Progenitor cell of endocrine pancreas (in vitro differentiated cells): ENCODE results near the gene HUS1. TPM values are rescaled to one million over a fixed set of nuclear protein-coding genes. Genes with fewer than 3 reads are reported as not detected.
A peak's percentile ranks its signal among the peaks of the same experiment; 100 is the strongest.

Source experiments
- DNase-seq: peaks from one replicate; pipeline ENCODE4 v3.0.0; 2021; ENCODE audit warnings: low spot score; ENCODE audit not compliant: unreplicated experiment
- H3K27ac Mint-ChIP-seq: 2 replicates; pipeline ENCODE4 v1.8.0; 2021; ENCODE audit warnings: mild to moderate bottlenecking, moderate library complexity, mixed read lengths
- H3K27me3 Mint-ChIP-seq: 2 replicates; pipeline ENCODE4 v1.8.0; 2021; ENCODE audit warnings: mixed read lengths
- H3K36me3 Mint-ChIP-seq: 2 replicates; pipeline ENCODE4 v1.8.0; 2022; ENCODE audit warnings: mixed read lengths; ENCODE audit not compliant: insufficient read depth
- H3K4me1 Mint-ChIP-seq: 2 replicates; pipeline ENCODE4 v1.8.0; 2021; ENCODE audit warnings: low read depth, mixed read lengths
- H3K4me3 Mint-ChIP-seq: 2 replicates; pipeline ENCODE4 v1.8.0; 2021; ENCODE audit warnings: low read depth, mild to moderate bottlenecking, moderate library complexity, mixed read lengths
- H3K9me3 Mint-ChIP-seq: 2 replicates; pipeline ENCODE4 v1.8.0; 2021; ENCODE audit warnings: low read depth, mixed read lengths
- CTCF ChIP-seq: fragments of 200-600 bp; sonication (generic); IDR thresholded peaks from one replicate; pipeline ENCODE4 v1.5.0; 2021; ENCODE audit warnings: antibody characterized with exemption, mild to moderate bottlenecking; ENCODE audit not compliant: unreplicated experiment
- total RNA-seq: library from RNA; stranded (reverse); gene quantifications from 2 replicates; pipeline ENCODE4 v1.2.1, GENCODE V29; 2021

The HUS1 gene
- total RNA-seq, 1 donor from 2014 or later = 45.1 TPM

DNA sequence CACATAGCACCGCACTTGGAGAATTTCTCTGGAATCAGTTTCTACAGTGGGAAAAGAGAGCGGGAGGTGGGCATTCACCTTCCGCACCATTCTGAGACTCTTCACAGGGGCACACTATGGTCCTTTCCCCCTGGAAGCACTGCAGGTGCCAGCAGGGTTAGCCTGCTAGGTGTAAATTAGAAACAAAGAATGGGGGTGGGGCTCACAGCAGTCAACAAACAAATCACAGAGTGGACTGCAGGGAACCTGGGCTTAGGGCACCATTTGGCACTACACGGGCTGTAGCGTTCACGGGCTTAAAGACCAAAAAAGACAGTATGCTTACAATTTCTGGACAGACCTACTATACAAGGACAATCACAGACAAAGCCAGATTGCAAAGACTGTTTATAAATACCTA, 23.2 kb downstream of the HUS1 start:
- H3K27me3 Mint-ChIP-seq = no peaks in the 10 kb centered on the region
- no peak for TF ChIP-seq CTCF
- peaks cover 6% of the 10 kb centered on the region for H3K9me3 Mint-ChIP-seq
- peaks cover 31% of the 10 kb centered on the region for H3K36me3 Mint-ChIP-seq
- DNase-seq = no peak
- no peak overlapping the region for H3K4me3 Mint-ChIP-seq
- peaks cover 14% of the 10 kb centered on the region for H3K4me1 Mint-ChIP-seq
- no peak overlapping the region for H3K27ac Mint-ChIP-seq

DNA sequence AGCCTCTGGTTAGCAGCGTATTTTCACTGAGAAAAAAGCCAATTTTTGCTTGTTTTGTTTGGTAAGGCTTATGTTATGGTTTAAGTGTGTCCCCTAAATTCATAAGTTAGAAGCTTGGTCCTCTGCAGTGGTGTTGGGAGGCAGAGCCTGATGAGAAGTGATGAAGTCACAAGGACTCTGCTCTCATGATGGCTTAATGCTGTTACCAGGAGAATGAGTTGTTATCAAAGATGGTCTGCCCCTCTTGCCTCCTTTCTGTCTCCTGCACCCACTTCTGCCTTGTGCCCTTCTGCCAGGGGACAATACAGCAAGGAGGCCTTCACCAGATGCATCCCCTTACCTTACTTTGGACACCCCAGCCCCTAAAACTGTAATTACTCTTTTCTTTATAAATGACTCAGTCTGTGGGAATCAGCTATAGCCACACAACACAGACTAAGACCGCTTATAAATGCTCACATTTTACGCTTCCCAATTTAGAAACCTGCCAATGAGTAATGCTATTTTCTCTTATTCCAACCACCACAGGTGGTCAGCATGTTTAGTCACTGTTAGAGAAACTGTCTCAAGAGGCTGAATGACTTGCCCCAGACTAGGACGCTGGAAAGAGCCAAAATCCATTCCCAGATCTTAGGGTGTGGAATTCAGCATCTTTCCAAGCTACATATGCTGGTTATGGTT, 25.0 kb downstream of the HUS1 start:
- Mint-ChIP-seq H3K9me3 (peaks cover 6% of the 10 kb centered on the region), H3K27ac (no peak overlapping the region), H3K4me3 (no peak overlapping the region), H3K4me1 (peaks cover 28% of the 10 kb centered on the region), H3K27me3 (no peaks in the 10 kb centered on the region), H3K36me3 (peaks cover 24% of the 10 kb centered on the region)
- TF ChIP-seq CTCF = no peak
- DNase-seq = no peak

GRCh38 chr7:47953822-47954221, 25.6 kb downstream of the HUS1 start:
- Mint-ChIP-seq H3K27ac (no peak overlapping the region), H3K9me3 (peaks cover 6% of the 10 kb centered on the region)
- TF ChIP-seq CTCF = no peak

DNA sequence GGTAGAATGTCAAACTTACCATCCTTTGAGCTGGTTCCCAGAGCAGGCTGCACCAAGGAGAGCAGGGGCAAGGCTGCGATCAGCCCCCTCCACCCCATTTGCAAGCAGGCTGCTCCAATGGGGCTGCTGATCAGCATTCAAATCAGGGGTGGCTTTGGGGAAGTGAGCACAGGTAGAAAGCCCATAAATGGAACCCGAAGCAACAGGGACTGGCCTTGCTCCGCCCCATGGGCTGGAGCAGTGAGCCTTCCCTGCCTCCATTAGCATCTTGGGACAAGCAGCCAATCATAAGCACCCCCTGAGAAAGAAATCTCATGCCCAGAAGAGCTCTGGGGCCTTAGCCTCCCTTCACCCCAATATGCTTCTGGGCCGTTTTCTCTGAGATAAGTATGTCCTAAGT, 27.2 kb downstream of the HUS1 start:
- Mint-ChIP-seq H3K36me3 (peaks cover 15% of the 10 kb centered on the region), H3K4me1 (peaks cover 29% of the 10 kb centered on the region), H3K27ac (no peak overlapping the region), H3K27me3 (no peaks in the 10 kb centered on the region), H3K4me3 (no peak overlapping the region), H3K9me3 (no peaks in the 10 kb centered on the region)
- TF ChIP-seq CTCF = no peak
- no peak for DNase-seq

More at GRCh38 chr7:47953822-47954221, 25.6 kb downstream of the HUS1 start:
- no peaks in the 10 kb centered on the region for H3K27me3 Mint-ChIP-seq
- peaks cover 24% of the 10 kb centered on the region for H3K36me3 Mint-ChIP-seq
- DNase-seq = no peak
- no peak overlapping the region for H3K4me3 Mint-ChIP-seq
- peaks cover 28% of the 10 kb centered on the region for H3K4me1 Mint-ChIP-seq

GRCh38 chr7:47951374-47951773, 28.0 kb downstream of the HUS1 start:
- no peak for DNase-seq
- Mint-ChIP-seq H3K4me1 (peaks cover 32% of the 10 kb centered on the region), H3K36me3 (peaks cover 9% of the 10 kb centered on the region), H3K27ac (peak overlapping the region; percentile 97), H3K9me3 (no peaks in the 10 kb centered on the region), H3K27me3 (no peaks in the 10 kb centered on the region), H3K4me3 (peak overlapping the region; percentile 7)
- TF ChIP-seq CTCF = no peak
